ENCODE data around the gene BCL2. TPM values are rescaled to one million over a fixed set of nuclear protein-coding genes. Genes with fewer than 3 reads are reported as not detected.

BCL2 gene
- total RNA-seq, 1 experiment from 2014 or later = 2.6 TPM

DNA sequence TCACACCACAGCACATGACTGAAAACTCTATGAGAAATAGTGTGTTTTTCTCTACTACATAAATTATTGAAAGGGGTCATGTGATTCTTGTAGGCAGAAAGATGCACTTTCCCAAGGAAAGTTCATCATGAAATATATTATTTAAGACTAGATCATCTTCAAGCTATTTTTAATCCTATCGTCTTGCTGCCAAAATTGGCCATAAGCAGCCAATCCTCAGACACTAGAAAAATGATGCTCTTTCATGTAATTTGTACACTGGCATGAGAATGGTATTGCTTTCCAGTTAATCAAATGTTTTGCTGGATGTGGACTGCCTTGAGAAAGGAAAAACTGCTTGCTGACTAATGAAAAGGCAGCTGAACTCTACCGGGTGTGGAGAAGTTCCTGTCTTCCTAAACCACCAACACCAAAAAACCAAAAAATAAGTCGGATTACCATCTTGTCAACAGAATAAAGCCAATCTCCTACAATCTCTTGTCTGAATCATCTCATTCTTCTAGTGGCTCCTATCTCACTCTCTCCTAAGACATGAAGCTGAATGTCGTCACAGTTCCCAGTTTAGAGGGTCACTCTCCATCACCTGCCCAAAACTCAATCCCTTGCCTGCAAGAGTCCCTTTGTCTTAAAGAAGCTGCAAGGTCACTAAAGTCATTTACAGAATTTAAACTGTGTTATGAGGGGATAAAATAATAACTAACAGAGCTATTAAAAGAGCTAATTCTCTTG lies 5.3 kb downstream of the BCL2 start (continued):
- no peak for TF ChIP-seq TEAD1 (CRISPR knock-in tag; IDR thresholded peaks at IDR 0.05)
- no peak for TF ChIP-seq ZNF219 (CRISPR knock-in tag; IDR thresholded peaks at IDR 0.05; ENCODE audit: borderline replicate concordance)
- TF ChIP-seq, protein P1, sequence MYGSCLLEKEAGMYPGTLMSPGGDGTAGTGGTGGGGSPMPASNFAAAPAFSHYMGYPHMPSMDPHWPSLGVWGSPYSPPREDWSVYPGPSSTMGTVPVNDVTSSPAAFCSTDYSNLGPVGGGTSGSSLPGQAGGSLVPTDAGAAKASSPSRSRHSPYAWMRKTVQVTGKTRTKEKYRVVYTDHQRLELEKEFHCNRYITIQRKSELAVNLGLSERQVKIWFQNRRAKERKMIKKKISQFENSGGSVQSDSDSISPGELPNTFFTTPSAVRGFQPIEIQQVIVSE (CRISPR knock-in tag; IDR thresholded peaks at IDR 0.05; ENCODE audit: borderline replicate concordance) = no peak
- TF ChIP-seq NR3C1 (CRISPR knock-in tag; conservative IDR thresholded peaks at IDR 0.05; ENCODE audit: low read depth) = no peak
- no peak for TF ChIP-seq ZBTB43 (CRISPR knock-in tag; IDR thresholded peaks at IDR 0.05)
- TF ChIP-seq ZNF121 (CRISPR knock-in tag; IDR thresholded peaks at IDR 0.05) = no peak
- TF ChIP-seq, protein P2, sequence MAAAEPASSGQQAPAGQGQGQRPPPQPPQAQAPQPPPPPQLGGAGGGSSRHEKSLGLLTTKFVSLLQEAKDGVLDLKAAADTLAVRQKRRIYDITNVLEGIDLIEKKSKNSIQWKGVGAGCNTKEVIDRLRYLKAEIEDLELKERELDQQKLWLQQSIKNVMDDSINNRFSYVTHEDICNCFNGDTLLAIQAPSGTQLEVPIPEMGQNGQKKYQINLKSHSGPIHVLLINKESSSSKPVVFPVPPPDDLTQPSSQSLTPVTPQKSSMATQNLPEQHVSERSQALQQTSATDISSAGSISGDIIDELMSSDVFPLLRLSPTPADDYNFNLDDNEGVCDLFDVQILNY (CRISPR knock-in tag; IDR thresholded peaks at IDR 0.05) = no peak
- TF ChIP-seq, protein P3, sequence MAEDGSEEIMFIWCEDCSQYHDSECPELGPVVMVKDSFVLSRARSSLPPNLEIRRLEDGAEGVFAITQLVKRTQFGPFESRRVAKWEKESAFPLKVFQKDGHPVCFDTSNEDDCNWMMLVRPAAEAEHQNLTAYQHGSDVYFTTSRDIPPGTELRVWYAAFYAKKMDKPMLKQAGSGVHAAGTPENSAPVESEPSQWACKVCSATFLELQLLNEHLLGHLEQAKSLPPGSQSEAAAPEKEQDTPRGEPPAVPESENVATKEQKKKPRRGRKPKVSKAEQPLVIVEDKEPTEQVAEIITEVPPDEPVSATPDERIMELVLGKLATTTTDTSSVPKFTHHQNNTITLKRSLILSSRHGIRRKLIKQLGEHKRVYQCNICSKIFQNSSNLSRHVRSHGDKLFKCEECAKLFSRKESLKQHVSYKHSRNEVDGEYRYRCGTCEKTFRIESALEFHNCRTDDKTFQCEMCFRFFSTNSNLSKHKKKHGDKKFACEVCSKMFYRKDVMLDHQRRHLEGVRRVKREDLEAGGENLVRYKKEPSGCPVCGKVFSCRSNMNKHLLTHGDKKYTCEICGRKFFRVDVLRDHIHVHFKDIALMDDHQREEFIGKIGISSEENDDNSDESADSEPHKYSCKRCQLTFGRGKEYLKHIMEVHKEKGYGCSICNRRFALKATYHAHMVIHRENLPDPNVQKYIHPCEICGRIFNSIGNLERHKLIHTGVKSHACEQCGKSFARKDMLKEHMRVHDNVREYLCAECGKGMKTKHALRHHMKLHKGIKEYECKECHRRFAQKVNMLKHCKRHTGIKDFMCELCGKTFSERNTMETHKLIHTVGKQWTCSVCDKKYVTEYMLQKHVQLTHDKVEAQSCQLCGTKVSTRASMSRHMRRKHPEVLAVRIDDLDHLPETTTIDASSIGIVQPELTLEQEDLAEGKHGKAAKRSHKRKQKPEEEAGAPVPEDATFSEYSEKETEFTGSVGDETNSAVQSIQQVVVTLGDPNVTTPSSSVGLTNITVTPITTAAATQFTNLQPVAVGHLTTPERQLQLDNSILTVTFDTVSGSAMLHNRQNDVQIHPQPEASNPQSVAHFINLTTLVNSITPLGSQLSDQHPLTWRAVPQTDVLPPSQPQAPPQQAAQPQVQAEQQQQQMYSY (CRISPR knock-in tag; IDR thresholded peaks at IDR 0.05) = no peak
- no peak for TF ChIP-seq SMAD4 (CRISPR knock-in tag; IDR thresholded peaks at IDR 0.05)

DNA sequence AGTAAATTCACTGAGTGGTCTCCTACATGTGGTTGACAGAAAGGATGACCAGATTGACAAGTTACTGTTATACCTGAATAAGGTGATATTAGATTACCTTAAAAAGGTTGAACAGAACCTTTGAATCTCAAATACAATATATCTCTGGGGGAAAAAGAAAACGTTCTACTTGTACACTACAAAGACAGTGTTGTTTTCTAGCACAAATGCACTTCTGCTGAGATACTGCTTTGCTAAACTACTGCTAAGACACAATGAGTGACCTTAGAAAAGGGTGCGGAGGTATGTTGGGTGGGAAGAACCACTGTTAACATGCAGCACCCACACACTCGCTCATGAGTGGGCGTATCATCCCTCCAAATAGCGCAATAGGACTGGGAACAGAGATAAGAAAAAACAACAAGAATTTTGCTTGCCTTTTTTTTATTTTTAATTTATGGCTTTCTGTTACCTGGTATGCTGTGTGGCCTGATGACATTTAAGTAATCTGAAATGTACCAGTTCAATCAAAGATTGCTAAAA lies 6.1 kb downstream of the BCL2 start:
- CTCF ChIA-PET = interaction anchor here (1.5 kb wide), 1 partner anchor 10 kb away, joined by 3 read pairs; no protein-coding TSS in a partner anchor
- H3K9me3 Mint-ChIP-seq = no peaks in the 10 kb centered on the region
- POLR2A ChIA-PET = no interaction called here
- DNase-seq (ENCODE audit: low spot score) (no peak), ATAC-seq (no peak)
- peaks cover 4% of the 10 kb centered on the region for H3K4me1 Mint-ChIP-seq
- H3K27ac Mint-ChIP-seq = no peak overlapping the region
- H3K27me3 Mint-ChIP-seq (ENCODE audit: low read depth) = peaks cover 22% of the 10 kb centered on the region
- no peaks in the 10 kb centered on the region for H3K36me3 Mint-ChIP-seq
- H3K4me3 Mint-ChIP-seq = no peak overlapping the region
- no peak for TF ChIP-seq SP1 (CRISPR knock-in tag; conservative IDR thresholded peaks at IDR 0.05)
- no peak for TF ChIP-seq JAZF1 (CRISPR knock-in tag; IDR thresholded peaks at IDR 0.05)
- TF ChIP-seq GABPB1 (CRISPR knock-in tag; IDR thresholded peaks at IDR 0.05) = no peak
- no peak for TF ChIP-seq GTF2I (CRISPR knock-in tag; conservative IDR thresholded peaks at IDR 0.05)
- no peak for TF ChIP-seq SMAD4 (CRISPR knock-in tag; IDR thresholded peaks at IDR 0.05)
- no peak for TF ChIP-seq ZNF263 (CRISPR knock-in tag; IDR thresholded peaks at IDR 0.05; ENCODE audit: low read depth)
- TF ChIP-seq, protein P1 (CRISPR knock-in tag; IDR thresholded peaks at IDR 0.05; ENCODE audit: borderline replicate concordance) = no peak
- TF ChIP-seq NR3C1 (CRISPR knock-in tag; conservative IDR thresholded peaks at IDR 0.05; ENCODE audit: low read depth) = no peak
- TF ChIP-seq, protein P4, sequence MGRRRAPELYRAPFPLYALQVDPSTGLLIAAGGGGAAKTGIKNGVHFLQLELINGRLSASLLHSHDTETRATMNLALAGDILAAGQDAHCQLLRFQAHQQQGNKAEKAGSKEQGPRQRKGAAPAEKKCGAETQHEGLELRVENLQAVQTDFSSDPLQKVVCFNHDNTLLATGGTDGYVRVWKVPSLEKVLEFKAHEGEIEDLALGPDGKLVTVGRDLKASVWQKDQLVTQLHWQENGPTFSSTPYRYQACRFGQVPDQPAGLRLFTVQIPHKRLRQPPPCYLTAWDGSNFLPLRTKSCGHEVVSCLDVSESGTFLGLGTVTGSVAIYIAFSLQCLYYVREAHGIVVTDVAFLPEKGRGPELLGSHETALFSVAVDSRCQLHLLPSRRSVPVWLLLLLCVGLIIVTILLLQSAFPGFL (CRISPR knock-in tag; IDR thresholded peaks at IDR 0.05; ENCODE audit: borderline replicate concordance) = no peak
- no peak for TF ChIP-seq FOXP1 (CRISPR knock-in tag; IDR thresholded peaks at IDR 0.05; ENCODE audit: borderline replicate concordance)
